Mucosa of rectum (tissue), 2 donors: ENCODE results near the gene APOD.
"Not testable (repeated sequence)": the region's sequence is repeated elsewhere in the genome, so short reads cannot be mapped to it uniquely, and the experiment has no call there.

Source experiments
- H3K27ac ChIP-seq, 2 donors: one replicate each; pipeline ENCODE4 v1.7.0; 2013; ENCODE audit warnings: inconsistent platforms in 2 of 2, low read depth in 2 of 2, low read length in 2 of 2
- H3K27me3 ChIP-seq, 2 donors: one replicate each; pipeline ENCODE4 v1.7.0; 2013; ENCODE audit warnings: low read length in 2 of 2; ENCODE audit not compliant: control insufficient read depth in 2 of 2, insufficient read depth in 2 of 2
- H3K36me3 ChIP-seq, 2 donors: one replicate each; pipeline ENCODE4 v1.7.0; 2013; ENCODE audit warnings: low read length in 2 of 2; ENCODE audit not compliant: control insufficient read depth in 2 of 2, insufficient read depth in 2 of 2
- H3K4me1 ChIP-seq, 2 donors: one replicate each; pipeline ENCODE4 v1.7.0; 2013; ENCODE audit warnings: low read length in 2 of 2, mild to moderate bottlenecking in 1 of 2; ENCODE audit not compliant: control insufficient read depth in 2 of 2, insufficient read depth in 2 of 2
- H3K4me3 ChIP-seq, 2 donors: one replicate each; pipeline ENCODE4 v1.7.0; 2013; ENCODE audit warnings: low read length in 2 of 2
- H3K9ac ChIP-seq, 2 donors: one replicate each; pipeline ENCODE4 v1.7.0; 2013; ENCODE audit warnings: low read length in 2 of 2, low read depth in 1 of 2, mild to moderate bottlenecking in 1 of 2
- H3K9me3 ChIP-seq, 2 donors: one replicate each; pipeline ENCODE4 v1.7.0; 2013; ENCODE audit warnings: low read length in 2 of 2; ENCODE audit not compliant: control insufficient read depth in 2 of 2
- donor health status: healthy.
- donor health status: Normal muscosa, but diverticular disease.

APOD gene

DNA sequence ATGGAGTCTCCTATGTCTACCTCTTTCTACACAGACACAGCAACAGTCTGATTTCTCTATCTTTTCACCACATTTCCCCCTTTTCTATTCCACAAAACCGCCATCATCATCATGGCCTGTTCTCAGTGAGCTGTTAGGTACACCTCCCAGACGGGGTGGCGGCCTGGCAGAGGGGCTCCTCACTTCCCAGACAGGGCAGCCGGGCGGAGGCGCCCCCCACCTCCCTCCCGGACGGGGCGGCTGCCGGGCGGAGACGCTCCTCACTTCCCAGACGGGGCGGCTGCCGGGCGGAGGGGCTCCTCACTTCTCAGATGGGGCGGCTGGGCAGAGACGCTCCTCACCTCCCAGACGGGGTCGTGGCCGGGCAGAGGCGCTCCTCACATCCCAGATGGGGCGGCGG lies 15.8 kb upstream of the APOD start:
- H3K4me3 ChIP-seq, H3K27ac ChIP-seq, H3K9me3 ChIP-seq, H3K9ac ChIP-seq, H3K36me3 ChIP-seq, H3K27me3 ChIP-seq, H3K4me1 ChIP-seq: not testable (repeated sequence)

GRCh38 chr3:195597848-195598247 lies 14.1 kb upstream of the APOD start:
- Histone ChIP-seq H3K4me1 (no peaks in the 10 kb centered on the region), H3K36me3 (no peaks in the 10 kb centered on the region), H3K27ac (no peak overlapping the region), H3K27me3 (no peaks in the 10 kb centered on the region), H3K9me3 (no peaks in the 10 kb centered on the region), H3K9ac (no peak overlapping the region), H3K4me3 (no peak overlapping the region)

DNA sequence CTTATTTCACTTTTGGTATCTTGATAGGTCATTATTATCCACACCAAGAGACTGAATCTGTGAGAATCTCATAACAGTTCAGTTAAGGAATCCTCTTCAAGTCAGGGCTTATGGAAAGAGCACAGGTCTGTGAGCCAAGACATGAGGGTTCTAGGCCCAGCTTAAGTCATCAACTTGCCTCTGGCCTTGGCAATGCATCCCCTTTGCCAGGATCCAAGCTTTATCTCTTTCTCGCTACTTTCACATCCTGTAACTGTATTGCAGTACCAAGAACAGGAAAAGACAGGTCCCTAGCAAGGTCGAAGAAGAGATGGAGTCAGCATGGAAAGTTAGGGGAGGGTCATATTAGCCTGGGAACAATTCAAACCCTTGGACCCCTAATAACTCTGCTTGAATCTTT lies 13.5 kb upstream of the APOD start:
- no peak overlapping the region for H3K4me3 ChIP-seq
- no peak overlapping the region for H3K27ac ChIP-seq
- H3K36me3 ChIP-seq = no peaks in the 10 kb centered on the region
- no peaks in the 10 kb centered on the region for H3K27me3 ChIP-seq
- H3K9ac ChIP-seq = no peak overlapping the region
- H3K4me1 ChIP-seq = no peaks in the 10 kb centered on the region
- H3K9me3 ChIP-seq = no peaks in the 10 kb centered on the region

GRCh38 chr3:195596765-195597171 lies 13.0 kb upstream of the APOD start:
- Histone ChIP-seq H3K27me3 (no peaks in the 10 kb centered on the region), H3K9me3 (no peaks in the 10 kb centered on the region), H3K4me3 (no peak overlapping the region), H3K4me1 (no peaks in the 10 kb centered on the region), H3K27ac (no peak overlapping the region), H3K9ac (no peak overlapping the region), H3K36me3 (no peaks in the 10 kb centered on the region)

DNA sequence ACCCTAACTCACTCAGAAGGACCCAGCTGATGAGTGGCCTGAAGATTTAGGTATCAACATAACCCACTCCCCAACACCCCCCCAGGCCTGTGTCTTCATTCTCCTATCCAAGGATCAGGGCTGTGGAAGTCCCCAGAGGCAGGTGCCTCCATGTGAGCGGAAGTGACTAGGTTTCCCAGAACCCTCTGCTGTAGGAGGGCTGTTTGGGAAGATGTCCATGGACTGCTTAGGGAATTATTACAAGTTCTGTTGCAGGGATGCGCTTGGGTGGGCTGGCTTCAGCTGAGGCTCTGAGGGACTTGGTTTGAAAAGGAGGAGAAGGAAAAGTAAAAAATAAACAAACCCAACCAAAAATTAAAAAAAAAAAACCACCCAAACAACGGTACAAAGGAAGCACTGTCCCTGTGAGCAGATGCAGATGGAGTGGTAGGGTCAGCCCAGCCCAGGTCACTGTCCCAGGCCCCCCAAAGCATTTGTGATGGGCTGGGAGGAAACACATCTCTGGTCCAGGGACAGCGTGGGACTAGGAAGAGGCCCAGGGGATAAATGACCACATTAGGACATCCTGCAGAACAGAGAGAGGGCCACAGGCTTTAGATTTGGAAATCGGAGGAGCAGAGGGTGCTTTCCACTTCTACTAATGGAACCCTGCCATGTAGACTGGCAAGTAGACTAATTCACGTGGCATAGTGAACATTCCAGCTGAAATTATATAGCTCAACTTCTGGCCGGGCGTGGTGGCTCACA lies 12.2 kb upstream of the APOD start:
- Histone ChIP-seq H3K4me3 (no peak overlapping the region), H3K27me3 (no peaks in the 10 kb centered on the region), H3K36me3 (no peaks in the 10 kb centered on the region), H3K4me1 (no peaks in the 10 kb centered on the region), H3K27ac (no peak overlapping the region), H3K9ac (no peak overlapping the region), H3K9me3 (no peaks in the 10 kb centered on the region)

GRCh38 chr3:195591852-195592251 lies 8.1 kb upstream of the APOD start:
- no peaks in the 10 kb centered on the region for H3K27me3 ChIP-seq
- no peak overlapping the region for H3K9ac ChIP-seq
- no peak overlapping the region for H3K27ac ChIP-seq
- H3K9me3 ChIP-seq = no peaks in the 10 kb centered on the region
- peaks cover 0 to 3% of the 10 kb centered on the region in 2 donors for H3K4me1 ChIP-seq
- H3K36me3 ChIP-seq = no peaks in the 10 kb centered on the region
- H3K4me3 ChIP-seq = no peak overlapping the region

DNA sequence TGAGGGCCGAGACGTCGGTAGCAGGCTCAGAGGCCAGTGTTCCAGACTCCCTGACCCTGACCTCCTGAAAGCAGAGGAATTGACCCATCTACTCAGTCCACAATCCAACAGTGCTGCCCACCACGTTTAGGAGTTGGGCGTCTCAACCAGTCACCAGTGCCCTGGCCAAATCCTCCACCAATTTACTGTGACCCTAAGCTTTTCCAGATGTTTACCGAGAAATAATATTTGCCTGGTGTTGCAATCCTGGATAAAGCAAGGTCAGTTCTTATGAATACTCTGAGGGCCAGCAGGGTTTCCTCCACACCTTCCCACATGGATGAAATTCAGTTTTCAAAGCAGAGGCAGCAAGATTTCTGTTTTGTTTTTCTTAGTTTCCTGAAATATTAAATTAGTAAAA lies 7.5 kb upstream of the APOD start:
- H3K4me3 ChIP-seq = no peak overlapping the region
- no peaks in the 10 kb centered on the region for H3K27me3 ChIP-seq
- H3K9ac ChIP-seq = no peak overlapping the region
- no peaks in the 10 kb centered on the region for H3K9me3 ChIP-seq
- H3K27ac ChIP-seq = no peak overlapping the region
- H3K4me1 ChIP-seq = peaks cover 0 to 3% of the 10 kb centered on the region in 2 donors
- no peaks in the 10 kb centered on the region for H3K36me3 ChIP-seq

- H3K4me3 ChIP-seq, H3K36me3 ChIP-seq, H3K9ac ChIP-seq, H3K4me1 ChIP-seq, H3K27ac ChIP-seq, H3K9me3 ChIP-seq, H3K27me3 ChIP-seq: not testable (repeated sequence)
Measured at GRCh38 chr3:195590381-195590780, 6.6 kb upstream of the APOD start.

DNA sequence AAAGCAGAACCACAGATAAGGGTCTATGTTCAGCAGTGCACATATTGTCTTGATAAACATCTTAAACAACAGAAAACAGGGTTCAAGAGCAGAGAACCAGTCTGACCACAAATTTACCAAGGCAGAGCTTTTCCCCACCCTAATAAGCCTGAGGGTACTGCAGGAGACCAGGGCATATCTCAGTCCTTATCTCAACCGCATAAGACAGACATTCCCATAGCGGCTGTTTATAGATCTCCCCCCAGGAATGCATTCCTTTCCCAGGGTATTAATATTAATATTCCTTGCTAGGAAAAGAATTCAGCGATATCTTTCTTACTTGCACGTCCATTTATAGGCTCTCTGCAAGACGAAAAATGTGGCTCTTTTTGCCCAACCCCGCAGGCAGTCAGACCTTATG lies 6.1 kb upstream of the APOD start:
- H3K4me1 ChIP-seq, H3K27ac ChIP-seq, H3K36me3 ChIP-seq, H3K9me3 ChIP-seq, H3K4me3 ChIP-seq, H3K9ac ChIP-seq, H3K27me3 ChIP-seq: not testable (repeated sequence)

- H3K4me3 ChIP-seq = no peak overlapping the region
- no peak overlapping the region for H3K9ac ChIP-seq
- H3K27ac ChIP-seq = no peak overlapping the region
- H3K27me3 ChIP-seq = no peaks in the 10 kb centered on the region
- no peaks in the 10 kb centered on the region for H3K9me3 ChIP-seq
- H3K36me3 ChIP-seq = no peaks in the 10 kb centered on the region
- H3K4me1 ChIP-seq = peaks cover 0 to 7% of the 10 kb centered on the region in 2 donors
Measured at GRCh38 chr3:195587824-195588223, 4.1 kb upstream of the APOD start.

DNA sequence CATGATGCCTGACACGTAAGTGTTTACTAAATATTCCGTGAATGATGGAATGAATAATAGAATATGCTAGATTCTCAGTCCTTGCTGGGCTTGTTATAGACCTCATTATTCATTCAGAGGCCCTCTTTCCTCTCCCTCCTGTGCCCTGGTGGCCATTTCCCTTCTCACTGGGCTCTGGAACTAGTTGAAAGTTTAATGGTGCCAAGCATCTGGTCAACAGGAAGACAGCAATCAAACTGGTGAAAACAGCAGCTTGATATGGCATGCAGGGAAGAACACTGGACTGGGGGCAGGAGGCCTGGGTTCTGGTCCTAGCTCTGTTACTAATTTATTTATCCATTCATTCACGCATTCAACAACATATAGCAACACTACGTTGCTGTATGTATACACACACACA lies 3.7 kb upstream of the APOD start:
- Histone ChIP-seq H3K9ac (no peak overlapping the region), H3K27me3 (no peaks in the 10 kb centered on the region), H3K9me3 (no peaks in the 10 kb centered on the region), H3K36me3 (no peaks in the 10 kb centered on the region), H3K4me1 (peaks cover 0 to 7% of the 10 kb centered on the region in 2 donors), H3K4me3 (no peak overlapping the region), H3K27ac (no peak overlapping the region)
